ENCODE results near the gene FUT3. TPM values are rescaled to one million over a fixed set of nuclear protein-coding genes. Genes with fewer than 3 reads are reported as not detected.

The FUT3 gene
- total RNA-seq, 6 experiments from 2014 or later, result 0.19 to 1.4 (median 0.33) TPM

GRCh38 chr19:5896365-5897076 lies 45.3 kb upstream of the FUT3 start:
- ATAC-seq (no peak), DNase-seq (no peak)
- intact Hi-C loops (cut with DNase I), result loop anchor here in 1 of 2 donors (5.0 kb wide), 1 partner anchor 74 kb away; no protein-coding TSS in a partner anchor
- Histone ChIP-seq H3K27me3 (no peaks in the 10 kb centered on the region), H3K27ac (no peak overlapping the region), H3K4me3 (no peak overlapping the region), H3K9me3 (no peaks in the 10 kb centered on the region), H3K36me3 (peaks cover 0 to 18% (median 5%) of the 10 kb centered on the region in 4 donors), H3K4me1 (peaks cover 0 to 8% (median 2%) of the 10 kb centered on the region in 4 donors)
- 96% methylated on average over 10 of the region's 29 CpGs for WGBS (ENCODE audit: insufficient coverage, low coverage, low lambda C conversion rate, missing lambda C conversion rate)
- no peak for TF ChIP-seq CTCF (IDR thresholded peaks at IDR 0.05)
- TF ChIP-seq POLR2A (IDR thresholded peaks at IDR 0.05), result no peak

GRCh38 chr19:5895890-5896289 lies 44.6 kb upstream of the FUT3 start:
- no peak for ATAC-seq
- H3K9me3 ChIP-seq, result no peaks in the 10 kb centered on the region
- DNase-seq, result no peak
- TF ChIP-seq POLR2A (IDR thresholded peaks at IDR 0.05), result no peak
- TF ChIP-seq CTCF (IDR thresholded peaks at IDR 0.05), result no peak
- 84% methylated on average over 5 of the region's 8 CpGs for WGBS (ENCODE audit: insufficient coverage, low coverage, low lambda C conversion rate, missing lambda C conversion rate)
- H3K36me3 ChIP-seq, result peaks cover 0 to 14% (median 4%) of the 10 kb centered on the region in 4 donors
- intact Hi-C loops (cut with DNase I), result loop anchor here in 1 of 2 donors (5.0 kb wide), 1 partner anchor 74 kb away; no protein-coding TSS in a partner anchor
- no peak overlapping the region for H3K27ac ChIP-seq
- H3K27me3 ChIP-seq, result no peaks in the 10 kb centered on the region
- no peak overlapping the region for H3K4me3 ChIP-seq
- H3K4me1 ChIP-seq, result peaks cover 0 to 8% (median 2%) of the 10 kb centered on the region in 4 donors

GRCh38 chr19:5895409-5895808 lies 44.2 kb upstream of the FUT3 start:
- H3K4me1 ChIP-seq, result peaks cover 0 to 8% (median 2%) of the 10 kb centered on the region in 4 donors
- intact Hi-C loops (cut with DNase I), result loop anchor here in 1 of 2 donors (5.0 kb wide), 1 partner anchor 73 kb away; no protein-coding TSS in a partner anchor
- no peak overlapping the region for H3K27ac ChIP-seq
- no peak for DNase-seq
- no peak overlapping the region for H3K4me3 ChIP-seq
- H3K9me3 ChIP-seq, result no peaks in the 10 kb centered on the region
- peaks cover 0 to 14% (median 3%) of the 10 kb centered on the region in 4 donors for H3K36me3 ChIP-seq
- ATAC-seq, result no peak
- 56% methylated on average over 3 of the region's 15 CpGs for WGBS (ENCODE audit: insufficient coverage, low coverage, low lambda C conversion rate, missing lambda C conversion rate)
- no peaks in the 10 kb centered on the region for H3K27me3 ChIP-seq
- no peak for TF ChIP-seq CTCF (IDR thresholded peaks at IDR 0.05)
- no peak for TF ChIP-seq POLR2A (IDR thresholded peaks at IDR 0.05)

- no peak overlapping the region for H3K4me3 ChIP-seq
- peaks cover 0 to 8% (median 2%) of the 10 kb centered on the region in 4 donors for H3K4me1 ChIP-seq
- TF ChIP-seq POLR2A (IDR thresholded peaks at IDR 0.05) (no peak), CTCF (IDR thresholded peaks at IDR 0.05) (no peak)
- ATAC-seq (no peak), DNase-seq (no peak)
- H3K27me3 ChIP-seq, result no peaks in the 10 kb centered on the region
- WGBS (ENCODE audit: insufficient coverage, low coverage, low lambda C conversion rate, missing lambda C conversion rate), result 100% methylated on average over 1 of the region's 28 CpGs
- H3K27ac ChIP-seq, result no peak overlapping the region
- H3K36me3 ChIP-seq, result peaks cover 0 to 14% (median 3%) of the 10 kb centered on the region in 4 donors
- intact Hi-C loops (cut with DNase I), result loop anchor here (5.0 kb wide), 3 partner anchors 73 to 88 kb away; partner anchors contain the start of gene NRTN (in 1 of the 2)
- H3K9me3 ChIP-seq, result no peaks in the 10 kb centered on the region
Measured at GRCh38 chr19:5894704-5895349, 43.6 kb upstream of the FUT3 start.

Data from right lobe of liver (tissue), 6 donors.